Skeletal muscle tissue (tissue), 1 donor: ENCODE results near the gene QSOX1. TPM values are rescaled to one million over a fixed set of nuclear protein-coding genes. Genes with fewer than 3 reads are reported as not detected.

Experiments
- total RNA-seq: library from RNA; depleted of rRNA; stranded (reverse); fragments of >200 nt; gene quantifications from one replicate; pipeline ENCODE4 v1.2.3, GENCODE V29; 2014

QSOX1 gene
- total RNA-seq, 1 donor from 2014 or later, result 4.2 TPM

Other genes starting within 250 kb of the QSOX1 start
- 71.5 TPM for gene CEP350, start 200.1 kb upstream of the QSOX1 start, total RNA-seq
- gene LHX4, start 75.4 kb downstream of the QSOX1 start, total RNA-seq, result not detected